Panc1 (cell line): Measurements from ENCODE around the gene ENTPD8.

Source experiments
- CTCF ChIP-seq: fragments of 450-650 bp; IDR thresholded peaks from 2 replicates; pipeline ENCODE4 v1.5.1; 2017; ENCODE audit warnings: mild to moderate bottlenecking
- POLR2AphosphoS5 ChIP-seq: IDR thresholded peaks from 2 replicates; pipeline ENCODE4 v1.6.1; 2012; ENCODE audit warnings: mild to moderate bottlenecking, low read depth, low read length, moderate library complexity
- REST ChIP-seq, 2 experiments: IDR thresholded peaks; 2 replicates each; pipeline ENCODE4 v1.6.1; 2011 to 2012; ENCODE audit warnings: low read depth in 2 of 2, control low read depth in 1 of 2, low read length in 1 of 2, mild to moderate bottlenecking in 1 of 2, moderate library complexity in 1 of 2; ENCODE audit not compliant: insufficient read depth in 1 of 2
- SIN3A ChIP-seq: IDR thresholded peaks from 2 replicates; pipeline ENCODE4 v1.6.1; 2012; ENCODE audit warnings: low read depth, mild to moderate bottlenecking, low read length, moderate library complexity, borderline replicate concordance; ENCODE audit not compliant: insufficient read depth
- TCF7L2 ChIP-seq: IDR thresholded peaks from 2 replicates; pipeline ENCODE4 v1.6.1; 2011; ENCODE audit warnings: mild to moderate bottlenecking, low read depth, low read length, inconsistent platforms

GRCh38 chr9:137490532-137491186, 49.5 kb upstream of the ENTPD8 start:
- TF ChIP-seq POLR2AphosphoS5 (no peak), CTCF (no peak), SIN3A (no peak), REST (IDR thresholded peaks at IDR 0.05; ENCODE audit: insufficient read depth in 1 of 2, low read depth in 2 of 2, low read length in 1 of 2) (no peak), TCF7L2 (no peak)
